ENCODE measurements around the gene RGL1. TPM values are rescaled to one million over a fixed set of nuclear protein-coding genes. Genes with fewer than 3 reads are reported as not detected.

Gene RGL1
- total RNA-seq, 1 donor from 2014 or later: 5.9 TPM

DNA sequence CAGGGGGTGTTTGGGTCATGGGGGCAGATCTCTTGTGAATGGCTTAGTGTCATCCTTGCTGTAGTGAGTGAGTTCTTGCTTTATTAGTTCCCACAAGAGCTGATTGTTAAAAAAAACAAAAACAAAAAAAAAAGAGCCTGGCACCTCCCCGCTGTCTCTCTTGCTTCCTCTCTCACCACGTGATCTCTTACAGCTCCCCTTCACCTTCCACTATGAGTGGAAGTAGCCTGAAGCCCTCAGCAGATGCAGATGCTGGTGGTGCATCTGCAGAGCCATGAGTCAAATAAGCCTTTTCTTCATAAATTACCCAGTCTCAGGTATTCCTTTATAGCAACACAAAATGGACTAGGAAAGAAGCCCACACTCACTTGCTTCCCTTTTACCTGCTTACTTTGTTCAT lies 17.2 kb upstream of the RGL1 start:
- H3K4me1 Mint-ChIP-seq (ENCODE audit: low read depth): peaks cover 3% of the 10 kb centered on the region
- TF ChIP-seq, protein P1, sequence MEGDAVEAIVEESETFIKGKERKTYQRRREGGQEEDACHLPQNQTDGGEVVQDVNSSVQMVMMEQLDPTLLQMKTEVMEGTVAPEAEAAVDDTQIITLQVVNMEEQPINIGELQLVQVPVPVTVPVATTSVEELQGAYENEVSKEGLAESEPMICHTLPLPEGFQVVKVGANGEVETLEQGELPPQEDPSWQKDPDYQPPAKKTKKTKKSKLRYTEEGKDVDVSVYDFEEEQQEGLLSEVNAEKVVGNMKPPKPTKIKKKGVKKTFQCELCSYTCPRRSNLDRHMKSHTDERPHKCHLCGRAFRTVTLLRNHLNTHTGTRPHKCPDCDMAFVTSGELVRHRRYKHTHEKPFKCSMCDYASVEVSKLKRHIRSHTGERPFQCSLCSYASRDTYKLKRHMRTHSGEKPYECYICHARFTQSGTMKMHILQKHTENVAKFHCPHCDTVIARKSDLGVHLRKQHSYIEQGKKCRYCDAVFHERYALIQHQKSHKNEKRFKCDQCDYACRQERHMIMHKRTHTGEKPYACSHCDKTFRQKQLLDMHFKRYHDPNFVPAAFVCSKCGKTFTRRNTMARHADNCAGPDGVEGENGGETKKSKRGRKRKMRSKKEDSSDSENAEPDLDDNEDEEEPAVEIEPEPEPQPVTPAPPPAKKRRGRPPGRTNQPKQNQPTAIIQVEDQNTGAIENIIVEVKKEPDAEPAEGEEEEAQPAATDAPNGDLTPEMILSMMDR (IDR thresholded peaks at IDR 0.05; ENCODE audit: unreplicated experiment): no peak
- no peaks in the 10 kb centered on the region for H3K9me3 Mint-ChIP-seq (ENCODE audit: low read depth)
- H3K36me3 Mint-ChIP-seq (ENCODE audit: insufficient read depth): no peaks in the 10 kb centered on the region
- no peaks in the 10 kb centered on the region for H3K27me3 Mint-ChIP-seq
- no peak overlapping the region for H3K27ac Mint-ChIP-seq
- H3K4me3 Mint-ChIP-seq (ENCODE audit: low read depth): no peak overlapping the region
- no peak for DNase-seq (ENCODE audit: low spot score, unreplicated experiment)

DNA sequence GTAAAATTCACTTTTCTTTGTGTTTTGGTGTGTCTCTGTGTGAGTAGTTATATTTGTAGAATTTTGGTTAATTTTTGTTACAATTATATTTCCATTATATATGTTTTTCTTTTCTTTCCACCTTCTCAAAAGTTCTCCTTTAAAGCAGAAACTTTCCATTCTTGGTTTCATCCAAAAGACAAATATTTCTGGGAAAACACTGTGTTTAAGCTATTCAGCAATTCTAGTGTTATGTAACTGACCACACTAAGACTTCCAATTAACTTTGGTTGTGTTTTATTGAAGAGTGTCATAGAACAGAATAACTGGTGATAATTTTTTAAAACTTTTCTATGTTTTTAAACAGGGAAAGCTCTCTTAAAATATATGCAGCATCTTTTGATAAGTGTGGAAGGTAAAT lies 13.6 kb upstream of the RGL1 start:
- peaks cover 3% of the 10 kb centered on the region for H3K4me1 Mint-ChIP-seq (ENCODE audit: low read depth)
- no peaks in the 10 kb centered on the region for H3K36me3 Mint-ChIP-seq (ENCODE audit: insufficient read depth)
- no peak overlapping the region for H3K4me3 Mint-ChIP-seq (ENCODE audit: low read depth)
- TF ChIP-seq, protein P1 (IDR thresholded peaks at IDR 0.05; ENCODE audit: unreplicated experiment): no peak
- peaks cover 5% of the 10 kb centered on the region for H3K9me3 Mint-ChIP-seq (ENCODE audit: low read depth)
- DNase-seq (ENCODE audit: low spot score, unreplicated experiment): no peak
- H3K27ac Mint-ChIP-seq: no peak overlapping the region
- no peaks in the 10 kb centered on the region for H3K27me3 Mint-ChIP-seq

DNA sequence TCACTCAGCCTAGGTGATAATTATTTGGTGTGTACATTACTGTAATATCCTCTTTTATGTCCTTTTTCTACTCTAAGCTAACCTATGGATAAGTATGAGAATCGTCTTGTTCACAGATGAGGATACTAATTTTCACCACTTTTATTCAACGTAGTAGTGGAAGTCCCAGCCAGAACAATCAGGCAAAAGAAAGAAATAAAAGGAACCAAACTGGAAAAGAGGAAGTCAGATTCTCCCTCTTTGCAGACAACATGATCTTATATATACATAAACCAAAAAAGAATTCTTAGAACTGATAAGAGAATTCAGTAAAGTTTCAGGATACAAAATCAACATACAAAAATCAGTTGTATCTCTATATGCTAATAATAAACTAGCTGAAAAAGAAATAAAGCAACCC lies 12.6 kb upstream of the RGL1 start:
- no peak overlapping the region for H3K27ac Mint-ChIP-seq
- no peaks in the 10 kb centered on the region for H3K27me3 Mint-ChIP-seq
- TF ChIP-seq, protein P1 (IDR thresholded peaks at IDR 0.05; ENCODE audit: unreplicated experiment): no peak
- H3K36me3 Mint-ChIP-seq (ENCODE audit: insufficient read depth): no peaks in the 10 kb centered on the region
- H3K9me3 Mint-ChIP-seq (ENCODE audit: low read depth): peaks cover 5% of the 10 kb centered on the region
- peaks cover 3% of the 10 kb centered on the region for H3K4me1 Mint-ChIP-seq (ENCODE audit: low read depth)
- H3K4me3 Mint-ChIP-seq (ENCODE audit: low read depth): no peak overlapping the region
- no peak for DNase-seq (ENCODE audit: low spot score, unreplicated experiment)

DNA sequence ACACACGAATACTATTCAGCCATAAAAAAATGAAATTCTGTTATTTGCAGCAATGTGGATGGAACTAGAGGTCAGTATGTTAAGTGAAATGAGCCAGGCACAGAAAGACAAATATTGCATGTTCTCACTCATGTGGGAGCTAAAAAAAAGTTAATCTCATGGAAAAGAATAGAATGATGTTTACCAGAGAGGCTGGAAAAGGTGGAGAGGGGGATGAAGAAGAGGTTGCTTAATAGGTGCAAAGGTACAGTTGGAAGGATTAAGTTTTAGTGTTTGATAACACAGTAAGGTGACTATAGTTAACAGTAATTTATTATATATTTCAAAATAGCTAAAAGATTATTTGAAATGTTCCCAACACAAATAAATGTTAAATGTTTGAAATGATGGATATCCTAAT lies 10.8 kb upstream of the RGL1 start:
- no peak for DNase-seq (ENCODE audit: low spot score, unreplicated experiment)
- H3K36me3 Mint-ChIP-seq (ENCODE audit: insufficient read depth): no peaks in the 10 kb centered on the region
- no peak overlapping the region for H3K4me3 Mint-ChIP-seq (ENCODE audit: low read depth)
- H3K9me3 Mint-ChIP-seq (ENCODE audit: low read depth): peaks cover 5% of the 10 kb centered on the region
- TF ChIP-seq, protein P1 (IDR thresholded peaks at IDR 0.05; ENCODE audit: unreplicated experiment): no peak
- no peaks in the 10 kb centered on the region for H3K27me3 Mint-ChIP-seq
- H3K4me1 Mint-ChIP-seq (ENCODE audit: low read depth): peaks cover 3% of the 10 kb centered on the region
- no peak overlapping the region for H3K27ac Mint-ChIP-seq

DNA sequence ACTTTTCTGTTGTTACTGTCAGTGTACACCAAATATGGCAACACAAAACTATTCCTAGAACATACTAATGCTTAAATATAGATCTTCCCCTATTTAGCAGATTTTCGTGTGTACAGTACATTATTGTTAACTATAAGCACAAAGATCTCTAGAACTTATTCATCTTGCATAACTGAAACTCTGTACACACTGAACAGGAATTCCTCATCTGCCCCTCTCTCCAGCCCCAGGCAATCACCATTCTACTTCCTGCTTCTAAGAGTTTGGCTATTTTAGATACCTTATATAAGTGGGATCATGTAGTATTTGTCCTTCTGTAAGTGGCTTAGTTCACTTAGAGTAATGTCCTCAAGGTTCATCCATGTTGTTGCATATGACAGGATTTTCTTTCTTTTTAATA lies 4.5 kb upstream of the RGL1 start:
- H3K4me3 Mint-ChIP-seq (ENCODE audit: low read depth): no peak overlapping the region
- TF ChIP-seq, protein P1 (IDR thresholded peaks at IDR 0.05; ENCODE audit: unreplicated experiment): no peak
- H3K27me3 Mint-ChIP-seq: no peaks in the 10 kb centered on the region
- H3K36me3 Mint-ChIP-seq (ENCODE audit: insufficient read depth): peaks cover 3% of the 10 kb centered on the region
- DNase-seq (ENCODE audit: low spot score, unreplicated experiment): no peak
- H3K9me3 Mint-ChIP-seq (ENCODE audit: low read depth): peaks cover 7% of the 10 kb centered on the region
- H3K27ac Mint-ChIP-seq: no peak overlapping the region
- peaks cover 2% of the 10 kb centered on the region for H3K4me1 Mint-ChIP-seq (ENCODE audit: low read depth)
